Measurements from ENCODE around the gene NCOA6.
"Not testable (repeated sequence)": the region's sequence is repeated elsewhere in the genome, so short reads cannot be mapped to it uniquely, and the experiment has no call there.

NCOA6 gene

DNA sequence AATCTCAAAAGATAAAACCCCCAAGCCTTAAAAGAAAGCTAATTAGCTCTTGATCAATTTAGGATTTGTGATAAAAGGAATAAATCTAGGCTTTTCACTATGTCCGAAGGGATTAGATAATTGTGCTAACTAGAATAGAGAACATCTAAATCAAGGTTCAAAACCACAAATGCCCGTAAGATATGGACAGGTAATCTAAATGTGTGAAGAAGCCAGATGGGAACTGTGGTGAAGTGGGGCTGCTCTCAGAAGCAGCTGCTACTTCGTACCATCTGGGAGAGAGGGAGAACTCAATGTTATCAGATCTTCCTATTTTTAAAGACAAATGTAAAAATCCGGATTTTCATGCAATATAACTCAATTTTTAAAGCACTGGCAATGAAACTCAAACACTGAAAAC lies 44.2 kb downstream of the NCOA6 start:
- no peaks in the 10 kb centered on the region for H3K27me3 ChIP-seq (ENCODE audit: control insufficient read depth, low read length)
- no peaks in the 10 kb centered on the region for H3K79me2 ChIP-seq (ENCODE audit: control insufficient read depth, low read length)
- no peak for TF ChIP-seq EZH2phosphoT487 (IDR thresholded peaks at IDR 0.05; ENCODE audit: borderline replicate concordance, low read length)
- TF ChIP-seq, protein P1, sequence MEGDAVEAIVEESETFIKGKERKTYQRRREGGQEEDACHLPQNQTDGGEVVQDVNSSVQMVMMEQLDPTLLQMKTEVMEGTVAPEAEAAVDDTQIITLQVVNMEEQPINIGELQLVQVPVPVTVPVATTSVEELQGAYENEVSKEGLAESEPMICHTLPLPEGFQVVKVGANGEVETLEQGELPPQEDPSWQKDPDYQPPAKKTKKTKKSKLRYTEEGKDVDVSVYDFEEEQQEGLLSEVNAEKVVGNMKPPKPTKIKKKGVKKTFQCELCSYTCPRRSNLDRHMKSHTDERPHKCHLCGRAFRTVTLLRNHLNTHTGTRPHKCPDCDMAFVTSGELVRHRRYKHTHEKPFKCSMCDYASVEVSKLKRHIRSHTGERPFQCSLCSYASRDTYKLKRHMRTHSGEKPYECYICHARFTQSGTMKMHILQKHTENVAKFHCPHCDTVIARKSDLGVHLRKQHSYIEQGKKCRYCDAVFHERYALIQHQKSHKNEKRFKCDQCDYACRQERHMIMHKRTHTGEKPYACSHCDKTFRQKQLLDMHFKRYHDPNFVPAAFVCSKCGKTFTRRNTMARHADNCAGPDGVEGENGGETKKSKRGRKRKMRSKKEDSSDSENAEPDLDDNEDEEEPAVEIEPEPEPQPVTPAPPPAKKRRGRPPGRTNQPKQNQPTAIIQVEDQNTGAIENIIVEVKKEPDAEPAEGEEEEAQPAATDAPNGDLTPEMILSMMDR (IDR thresholded peaks at IDR 0.05; ENCODE audit: low read depth, low read length, poor library complexity, severe bottlenecking), result no peak
- H3K27ac ChIP-seq (ENCODE audit: low read depth, low read length), result no peak overlapping the region
- H4K20me1 ChIP-seq (ENCODE audit: control insufficient read depth, insufficient read depth, low read depth, low read length), result no peaks in the 10 kb centered on the region
- no peaks in the 10 kb centered on the region for H3K9me3 ChIP-seq (ENCODE audit: control insufficient read depth, insufficient read depth, low read length)
- H3K4me2 ChIP-seq (ENCODE audit: low read length), result no peak overlapping the region
- no peaks in the 10 kb centered on the region for H3K9me2 ChIP-seq (replicated peaks; ENCODE audit: control insufficient read depth, low read length)
- H3K36me3 ChIP-seq (ENCODE audit: control insufficient read depth, low read length), result peaks cover 14% of the 10 kb centered on the region
- H3K4me3 ChIP-seq (ENCODE audit: low read length), result no peak overlapping the region
- no peaks in the 10 kb centered on the region for H3F3A ChIP-seq (ENCODE audit: control insufficient read depth, insufficient read depth)
- H3K4me1 ChIP-seq (ENCODE audit: control insufficient read depth, low read length), result no peaks in the 10 kb centered on the region

DNA sequence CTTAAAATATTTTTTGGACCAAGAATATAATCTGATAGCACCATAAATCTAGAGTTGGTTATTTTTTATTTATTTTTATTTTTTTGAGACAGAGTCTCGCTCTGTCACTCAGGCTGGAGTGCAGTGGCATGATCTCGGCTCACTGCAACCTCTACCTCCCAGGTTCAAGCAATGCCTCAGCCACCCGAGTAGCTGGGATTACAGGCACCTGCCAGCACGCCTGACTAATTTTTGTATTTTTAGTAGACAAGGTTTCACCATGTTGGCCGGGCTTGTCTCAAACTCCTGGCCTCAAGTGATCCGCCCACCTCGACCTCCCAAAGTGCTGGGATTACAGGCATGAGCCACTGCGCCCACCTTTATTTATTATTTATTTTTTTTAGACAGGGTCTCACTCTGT lies 45.2 kb downstream of the NCOA6 start:
- H3K27me3 ChIP-seq (ENCODE audit: control insufficient read depth, low read length); H3K79me2 ChIP-seq (ENCODE audit: control insufficient read depth, low read length); H3K4me2 ChIP-seq (ENCODE audit: low read length); H3F3A ChIP-seq (ENCODE audit: control insufficient read depth, insufficient read depth); H4K20me1 ChIP-seq (ENCODE audit: control insufficient read depth, insufficient read depth, low read depth, low read length); H3K27ac ChIP-seq (ENCODE audit: low read depth, low read length); H3K4me3 ChIP-seq (ENCODE audit: low read length); H3K9me3 ChIP-seq (ENCODE audit: control insufficient read depth, insufficient read depth, low read length); H3K4me1 ChIP-seq (ENCODE audit: control insufficient read depth, low read length); H3K9me2 ChIP-seq (replicated peaks; ENCODE audit: control insufficient read depth, low read length): not testable (repeated sequence)
- peaks cover 19% of the 10 kb centered on the region for H3K36me3 ChIP-seq (ENCODE audit: control insufficient read depth, low read length)

DNA sequence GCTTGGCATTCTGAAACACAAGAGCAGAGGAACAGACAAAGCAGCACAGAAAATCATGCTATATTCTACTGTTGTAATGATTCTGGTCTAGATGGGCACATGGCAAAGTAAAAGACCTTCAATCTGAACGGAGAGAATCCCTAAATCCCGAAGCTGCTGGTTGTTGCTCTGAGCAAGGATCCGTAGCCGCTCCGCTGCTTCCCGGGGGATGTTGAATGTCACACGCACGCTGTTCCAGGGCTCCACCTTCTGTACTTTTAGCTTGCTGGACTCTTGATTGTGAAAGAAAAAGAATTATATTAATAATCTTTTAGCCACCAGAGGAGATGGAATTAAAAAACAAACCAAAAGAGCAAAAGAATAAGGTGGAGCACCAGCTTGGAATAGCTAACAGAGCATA lies 49.3 kb downstream of the NCOA6 start:
- peaks cover 31% of the 10 kb centered on the region for H3K36me3 ChIP-seq (ENCODE audit: control insufficient read depth, low read length)
- H3K4me2 ChIP-seq (ENCODE audit: low read length), result no peak overlapping the region
- no peaks in the 10 kb centered on the region for H4K20me1 ChIP-seq (ENCODE audit: control insufficient read depth, insufficient read depth, low read depth, low read length)
- H3K9me2 ChIP-seq (replicated peaks; ENCODE audit: control insufficient read depth, low read length), result no peaks in the 10 kb centered on the region
- no peaks in the 10 kb centered on the region for H3K79me2 ChIP-seq (ENCODE audit: control insufficient read depth, low read length)
- no peak overlapping the region for H3K27ac ChIP-seq (ENCODE audit: low read depth, low read length)
- TF ChIP-seq, protein P1 (IDR thresholded peaks at IDR 0.05; ENCODE audit: low read depth, low read length, poor library complexity, severe bottlenecking), result no peak
- no peak for TF ChIP-seq EZH2phosphoT487 (IDR thresholded peaks at IDR 0.05; ENCODE audit: borderline replicate concordance, low read length)
- H3F3A ChIP-seq (ENCODE audit: control insufficient read depth, insufficient read depth), result peaks cover 3% of the 10 kb centered on the region; the same call in 1 of the 2 replicates
- no peaks in the 10 kb centered on the region for H3K27me3 ChIP-seq (ENCODE audit: control insufficient read depth, low read length)
- no peak overlapping the region for H3K4me3 ChIP-seq (ENCODE audit: low read length)
- H3K4me1 ChIP-seq (ENCODE audit: control insufficient read depth, low read length), result no peaks in the 10 kb centered on the region
- H3K9me3 ChIP-seq (ENCODE audit: control insufficient read depth, insufficient read depth, low read length), result no peaks in the 10 kb centered on the region

DNA sequence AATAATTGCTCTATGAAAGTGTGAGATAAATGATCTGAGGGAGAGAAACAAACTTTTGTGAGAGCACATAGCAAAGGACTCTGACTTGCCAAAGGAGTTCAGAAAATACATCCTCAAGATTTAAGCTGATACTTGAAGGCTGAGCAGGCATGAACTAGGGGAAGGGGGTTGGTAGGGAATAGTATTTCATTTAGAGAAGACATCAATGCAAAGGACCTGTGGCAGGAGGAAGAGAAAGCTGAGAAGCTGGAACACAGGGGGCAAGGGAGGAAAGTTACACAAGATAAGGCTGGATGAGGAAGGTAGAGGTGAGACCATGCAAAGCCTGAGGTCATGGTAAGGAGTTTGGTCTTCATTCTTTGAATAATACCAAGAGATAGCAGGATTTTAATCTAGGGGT lies 50.6 kb downstream of the NCOA6 start:
- Histone ChIP-seq H3F3A (ENCODE audit: control insufficient read depth, insufficient read depth) (peaks cover 3% of the 10 kb centered on the region; the same call in 1 of the 2 replicates), H3K27ac (ENCODE audit: low read depth, low read length) (no peak overlapping the region), H3K4me3 (ENCODE audit: low read length) (no peak overlapping the region), H3K27me3 (ENCODE audit: control insufficient read depth, low read length) (no peaks in the 10 kb centered on the region), H3K79me2 (ENCODE audit: control insufficient read depth, low read length) (no peaks in the 10 kb centered on the region), H3K36me3 (ENCODE audit: control insufficient read depth, low read length) (peaks cover 25% of the 10 kb centered on the region), H3K4me2 (ENCODE audit: low read length) (no peak overlapping the region), H4K20me1 (ENCODE audit: control insufficient read depth, insufficient read depth, low read depth, low read length) (no peaks in the 10 kb centered on the region), H3K9me2 (replicated peaks; ENCODE audit: control insufficient read depth, low read length) (no peaks in the 10 kb centered on the region), H3K9me3 (ENCODE audit: control insufficient read depth, insufficient read depth, low read length) (no peaks in the 10 kb centered on the region), H3K4me1 (ENCODE audit: control insufficient read depth, low read length) (peaks cover 3% of the 10 kb centered on the region; the same call in 1 of the 2 replicates)
- TF ChIP-seq, protein P1 (IDR thresholded peaks at IDR 0.05; ENCODE audit: low read depth, low read length, poor library complexity, severe bottlenecking), result no peak

All from DOHH2 (cell line).